ENCODE measurements around the gene DGKI. TPM values are rescaled to one million over a fixed set of nuclear protein-coding genes. Genes with fewer than 3 reads are reported as not detected.

Gene DGKI
- total and polyA plus RNA-seq, 4 donors, result 0.01 to 0.37 (median 0.31) TPM

DNA sequence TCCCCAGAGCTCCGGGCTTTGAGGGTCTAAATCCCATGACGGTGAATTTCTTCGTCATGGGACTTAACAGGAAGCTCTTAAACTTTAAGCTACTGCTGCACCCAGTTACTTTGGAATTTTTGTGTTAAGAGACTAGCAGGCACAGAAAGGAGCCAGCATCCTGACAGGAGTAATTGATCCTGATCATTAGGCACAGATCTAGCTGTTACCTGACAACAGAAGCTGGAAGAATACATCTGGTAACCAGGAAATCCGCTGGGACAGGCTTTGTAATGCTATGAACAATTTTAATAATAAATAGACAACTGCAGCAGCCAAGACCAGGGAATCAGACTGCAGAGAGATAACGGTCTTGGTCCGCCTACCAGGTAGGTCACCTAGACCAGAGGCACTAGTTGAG, 210.9 kb downstream of the DGKI start:
- no peaks in the 10 kb centered on the region for H3K36me3 ChIP-seq (ENCODE audit: control insufficient read depth in 4 of 4, insufficient read depth in 3 of 4, low read depth in 1 of 4, low read length in 3 of 4)
- H3K4me3 ChIP-seq (ENCODE audit: low read depth in 1 of 3, low read length in 3 of 3), result no peak overlapping the region
- H3K9ac ChIP-seq (ENCODE audit: low read depth in 1 of 2, low read length in 2 of 2), result no peak overlapping the region
- DNase-seq (ENCODE audit: low spot score), result no peak
- no peaks in the 10 kb centered on the region for H3K27me3 ChIP-seq (ENCODE audit: control insufficient read depth in 4 of 4, insufficient read depth in 4 of 4, low read length in 3 of 4)
- WGBS, result 89% methylated on average over 6 of the region's 6 CpGs
- H3K27ac ChIP-seq (ENCODE audit: low read depth in 1 of 2, low read length in 2 of 2), result no peak overlapping the region
- H3K4me1 ChIP-seq (ENCODE audit: control insufficient read depth in 4 of 4, insufficient read depth in 4 of 4, low read length in 3 of 4), result no peaks in the 10 kb centered on the region
- H3K9me3 ChIP-seq (ENCODE audit: control insufficient read depth in 4 of 4, low read length in 3 of 4), result no peaks in the 10 kb centered on the region
- TF ChIP-seq RAD21 (IDR thresholded peaks at IDR 0.05) (no peak), SP1 (IDR thresholded peaks at IDR 0.05) (no peak)

DNA sequence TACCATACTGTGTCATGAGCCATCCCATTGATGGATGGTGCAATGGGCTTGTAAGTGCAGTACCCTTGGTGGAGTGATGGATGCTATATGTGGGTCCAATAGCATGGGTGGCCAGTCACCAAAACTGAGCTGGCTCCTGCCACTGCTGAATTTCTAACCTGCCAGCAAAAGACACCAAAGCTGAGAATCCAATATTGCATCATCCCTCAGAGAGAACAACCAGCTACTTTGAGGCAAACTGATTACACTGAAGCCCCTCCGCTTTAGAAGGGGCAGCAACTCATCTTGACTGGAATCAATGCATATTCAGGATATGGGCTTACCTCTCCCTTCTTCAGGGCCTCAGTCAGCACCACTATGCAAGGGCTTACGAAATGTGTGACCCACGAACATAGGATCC, 211.6 kb downstream of the DGKI start:
- Histone ChIP-seq H3K27me3 (ENCODE audit: control insufficient read depth in 4 of 4, insufficient read depth in 4 of 4, low read length in 3 of 4) (no peaks in the 10 kb centered on the region), H3K9me3 (ENCODE audit: control insufficient read depth in 4 of 4, low read length in 3 of 4) (no peaks in the 10 kb centered on the region), H3K4me1 (ENCODE audit: control insufficient read depth in 4 of 4, insufficient read depth in 4 of 4, low read length in 3 of 4) (no peaks in the 10 kb centered on the region), H3K36me3 (ENCODE audit: control insufficient read depth in 4 of 4, insufficient read depth in 3 of 4, low read depth in 1 of 4, low read length in 3 of 4) (no peaks in the 10 kb centered on the region), H3K9ac (ENCODE audit: low read depth in 1 of 2, low read length in 2 of 2) (no peak overlapping the region), H3K4me3 (ENCODE audit: low read depth in 1 of 3, low read length in 3 of 3) (no peak overlapping the region), H3K27ac (ENCODE audit: low read depth in 1 of 2, low read length in 2 of 2) (no peak overlapping the region)
- DNase-seq (ENCODE audit: low spot score), result no peak
- WGBS, result 92% methylated on average over 3 of the region's 3 CpGs
- TF ChIP-seq YY1 (IDR thresholded peaks at IDR 0.05) (no peak), NR2F2 (IDR thresholded peaks at IDR 0.05) (no peak), JUND (IDR thresholded peaks at IDR 0.05) (no peak), TAF1 (conservative IDR thresholded peaks at IDR 0.05) (no peak), GABPA (IDR thresholded peaks at IDR 0.05 in 1 of 2, conservative IDR thresholded peaks at IDR 0.05 in 1 of 2) (no peak), FOXA2 (IDR thresholded peaks at IDR 0.05) (no peak), HNF4G (IDR thresholded peaks at IDR 0.05) (no peak), RXRA (IDR thresholded peaks at IDR 0.05) (no peak), FOXA1 (IDR thresholded peaks at IDR 0.05) (no peak), HNF4A (conservative IDR thresholded peaks at IDR 0.05) (no peak), SP1 (IDR thresholded peaks at IDR 0.05) (no peak), EGR1 (IDR thresholded peaks at IDR 0.05; ENCODE audit: low read depth in 2 of 2) (no peak), RAD21 (IDR thresholded peaks at IDR 0.05) (no peak)
- TF ChIP-seq, protein P1, sequence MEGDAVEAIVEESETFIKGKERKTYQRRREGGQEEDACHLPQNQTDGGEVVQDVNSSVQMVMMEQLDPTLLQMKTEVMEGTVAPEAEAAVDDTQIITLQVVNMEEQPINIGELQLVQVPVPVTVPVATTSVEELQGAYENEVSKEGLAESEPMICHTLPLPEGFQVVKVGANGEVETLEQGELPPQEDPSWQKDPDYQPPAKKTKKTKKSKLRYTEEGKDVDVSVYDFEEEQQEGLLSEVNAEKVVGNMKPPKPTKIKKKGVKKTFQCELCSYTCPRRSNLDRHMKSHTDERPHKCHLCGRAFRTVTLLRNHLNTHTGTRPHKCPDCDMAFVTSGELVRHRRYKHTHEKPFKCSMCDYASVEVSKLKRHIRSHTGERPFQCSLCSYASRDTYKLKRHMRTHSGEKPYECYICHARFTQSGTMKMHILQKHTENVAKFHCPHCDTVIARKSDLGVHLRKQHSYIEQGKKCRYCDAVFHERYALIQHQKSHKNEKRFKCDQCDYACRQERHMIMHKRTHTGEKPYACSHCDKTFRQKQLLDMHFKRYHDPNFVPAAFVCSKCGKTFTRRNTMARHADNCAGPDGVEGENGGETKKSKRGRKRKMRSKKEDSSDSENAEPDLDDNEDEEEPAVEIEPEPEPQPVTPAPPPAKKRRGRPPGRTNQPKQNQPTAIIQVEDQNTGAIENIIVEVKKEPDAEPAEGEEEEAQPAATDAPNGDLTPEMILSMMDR (IDR thresholded peaks at IDR 0.05; ENCODE audit: low read depth, low read length, missing input control), result no peak
- TF ChIP-seq, protein P2, sequence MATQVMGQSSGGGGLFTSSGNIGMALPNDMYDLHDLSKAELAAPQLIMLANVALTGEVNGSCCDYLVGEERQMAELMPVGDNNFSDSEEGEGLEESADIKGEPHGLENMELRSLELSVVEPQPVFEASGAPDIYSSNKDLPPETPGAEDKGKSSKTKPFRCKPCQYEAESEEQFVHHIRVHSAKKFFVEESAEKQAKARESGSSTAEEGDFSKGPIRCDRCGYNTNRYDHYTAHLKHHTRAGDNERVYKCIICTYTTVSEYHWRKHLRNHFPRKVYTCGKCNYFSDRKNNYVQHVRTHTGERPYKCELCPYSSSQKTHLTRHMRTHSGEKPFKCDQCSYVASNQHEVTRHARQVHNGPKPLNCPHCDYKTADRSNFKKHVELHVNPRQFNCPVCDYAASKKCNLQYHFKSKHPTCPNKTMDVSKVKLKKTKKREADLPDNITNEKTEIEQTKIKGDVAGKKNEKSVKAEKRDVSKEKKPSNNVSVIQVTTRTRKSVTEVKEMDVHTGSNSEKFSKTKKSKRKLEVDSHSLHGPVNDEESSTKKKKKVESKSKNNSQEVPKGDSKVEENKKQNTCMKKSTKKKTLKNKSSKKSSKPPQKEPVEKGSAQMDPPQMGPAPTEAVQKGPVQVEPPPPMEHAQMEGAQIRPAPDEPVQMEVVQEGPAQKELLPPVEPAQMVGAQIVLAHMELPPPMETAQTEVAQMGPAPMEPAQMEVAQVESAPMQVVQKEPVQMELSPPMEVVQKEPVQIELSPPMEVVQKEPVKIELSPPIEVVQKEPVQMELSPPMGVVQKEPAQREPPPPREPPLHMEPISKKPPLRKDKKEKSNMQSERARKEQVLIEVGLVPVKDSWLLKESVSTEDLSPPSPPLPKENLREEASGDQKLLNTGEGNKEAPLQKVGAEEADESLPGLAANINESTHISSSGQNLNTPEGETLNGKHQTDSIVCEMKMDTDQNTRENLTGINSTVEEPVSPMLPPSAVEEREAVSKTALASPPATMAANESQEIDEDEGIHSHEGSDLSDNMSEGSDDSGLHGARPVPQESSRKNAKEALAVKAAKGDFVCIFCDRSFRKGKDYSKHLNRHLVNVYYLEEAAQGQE (IDR thresholded peaks at IDR 0.05), result no peak

DNA sequence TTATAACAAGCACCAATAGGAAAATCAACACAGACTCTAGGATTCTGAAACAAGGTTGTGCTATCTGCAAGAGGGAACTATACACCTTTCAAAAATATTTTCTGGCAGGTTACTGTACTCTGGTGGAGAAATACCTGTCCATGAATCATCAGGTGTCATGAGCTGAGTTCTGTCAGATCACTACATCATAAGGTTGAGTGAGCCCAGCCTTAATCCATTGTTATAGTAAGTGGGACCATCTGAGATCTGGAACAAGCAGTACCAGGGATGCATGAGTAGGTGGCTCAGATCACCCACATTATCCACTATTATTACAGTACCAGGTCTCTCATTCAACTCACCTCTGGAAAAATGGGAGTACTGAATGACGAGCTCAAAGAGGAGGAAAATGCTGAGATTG, 212.4 kb downstream of the DGKI start:
- DNase-seq (ENCODE audit: low spot score), result no peak
- no peaks in the 10 kb centered on the region for H3K9me3 ChIP-seq (ENCODE audit: control insufficient read depth in 4 of 4, low read length in 3 of 4)
- 95% methylated on average over 1 of the region's 1 CpG for WGBS

More for the DNA sequence above, 212.4 kb downstream of the DGKI start:
- TF ChIP-seq FOXA2 (IDR thresholded peaks at IDR 0.05), result no peak
- TF ChIP-seq, protein P3, sequence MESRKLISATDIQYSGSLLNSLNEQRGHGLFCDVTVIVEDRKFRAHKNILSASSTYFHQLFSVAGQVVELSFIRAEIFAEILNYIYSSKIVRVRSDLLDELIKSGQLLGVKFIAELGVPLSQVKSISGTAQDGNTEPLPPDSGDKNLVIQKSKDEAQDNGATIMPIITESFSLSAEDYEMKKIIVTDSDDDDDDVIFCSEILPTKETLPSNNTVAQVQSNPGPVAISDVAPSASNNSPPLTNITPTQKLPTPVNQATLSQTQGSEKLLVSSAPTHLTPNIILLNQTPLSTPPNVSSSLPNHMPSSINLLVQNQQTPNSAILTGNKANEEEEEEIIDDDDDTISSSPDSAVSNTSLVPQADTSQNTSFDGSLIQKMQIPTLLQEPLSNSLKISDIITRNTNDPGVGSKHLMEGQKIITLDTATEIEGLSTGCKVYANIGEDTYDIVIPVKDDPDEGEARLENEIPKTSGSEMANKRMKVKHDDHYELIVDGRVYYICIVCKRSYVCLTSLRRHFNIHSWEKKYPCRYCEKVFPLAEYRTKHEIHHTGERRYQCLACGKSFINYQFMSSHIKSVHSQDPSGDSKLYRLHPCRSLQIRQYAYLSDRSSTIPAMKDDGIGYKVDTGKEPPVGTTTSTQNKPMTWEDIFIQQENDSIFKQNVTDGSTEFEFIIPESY (IDR thresholded peaks at IDR 0.05), result no peak
- TF ChIP-seq NR2F2 (IDR thresholded peaks at IDR 0.05), result no peak
- TF ChIP-seq JUND (IDR thresholded peaks at IDR 0.05), result no peak
- TF ChIP-seq, protein P1 (IDR thresholded peaks at IDR 0.05; ENCODE audit: low read depth, low read length, missing input control), result no peak
- no peak for TF ChIP-seq SP1 (IDR thresholded peaks at IDR 0.05)
- no peak for TF ChIP-seq GABPA (IDR thresholded peaks at IDR 0.05 in 1 of 2, conservative IDR thresholded peaks at IDR 0.05 in 1 of 2)
- no peaks in the 10 kb centered on the region for H3K27me3 ChIP-seq (ENCODE audit: control insufficient read depth in 4 of 4, insufficient read depth in 4 of 4, low read length in 3 of 4)
- no peak overlapping the region for H3K27ac ChIP-seq (ENCODE audit: low read depth in 1 of 2, low read length in 2 of 2)
- no peaks in the 10 kb centered on the region for H3K4me1 ChIP-seq (ENCODE audit: control insufficient read depth in 4 of 4, insufficient read depth in 4 of 4, low read length in 3 of 4)
- H3K9ac ChIP-seq (ENCODE audit: low read depth in 1 of 2, low read length in 2 of 2), result no peak overlapping the region
- no peaks in the 10 kb centered on the region for H3K36me3 ChIP-seq (ENCODE audit: control insufficient read depth in 4 of 4, insufficient read depth in 3 of 4, low read depth in 1 of 4, low read length in 3 of 4)
- H3K4me3 ChIP-seq (ENCODE audit: low read depth in 1 of 3, low read length in 3 of 3), result no peak overlapping the region
